Medulla oblongata (tissue), 1 donor: ENCODE measurements around the gene FNDC3B.

Experiments
- DNase-seq: peaks from one replicate; pipeline ENCODE4 v3.0.0-alpha.2; 2015; ENCODE audit errors: extremely low spot score

Gene FNDC3B

DNA sequence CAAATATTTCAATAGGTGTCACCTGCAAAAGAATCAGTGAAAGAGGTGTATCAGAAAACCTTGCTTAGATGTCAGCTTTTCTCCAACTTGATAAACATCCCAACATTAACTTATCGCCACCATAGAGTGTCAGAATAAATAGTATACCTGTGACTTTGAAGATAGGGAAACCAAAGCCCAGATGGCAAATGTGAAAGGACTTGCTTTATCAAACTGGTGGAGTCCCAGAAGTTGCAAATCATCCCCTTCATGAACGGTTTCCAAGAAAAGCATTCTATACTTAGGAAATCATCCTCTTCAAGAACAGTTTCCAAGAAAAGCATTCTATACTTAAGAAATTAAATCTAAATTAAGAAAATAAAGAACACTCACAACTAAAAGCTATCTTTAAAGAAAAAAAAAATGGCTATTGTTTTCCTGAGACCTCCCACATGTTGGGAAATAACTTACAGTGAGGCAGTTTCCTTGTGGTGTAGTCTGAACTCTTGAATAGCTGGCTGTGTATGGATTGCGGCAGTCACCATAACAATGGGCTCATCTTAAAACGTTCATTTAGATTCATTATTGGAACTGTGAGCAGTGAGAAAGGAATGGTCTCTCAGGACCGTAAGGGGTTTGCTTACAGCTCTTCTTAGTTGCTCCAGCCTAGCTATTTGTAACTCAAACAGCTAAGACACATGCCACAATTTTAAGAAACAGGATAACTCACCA, 352.4 kb downstream of the FNDC3B start:
- no peak for DNase-seq

DNA sequence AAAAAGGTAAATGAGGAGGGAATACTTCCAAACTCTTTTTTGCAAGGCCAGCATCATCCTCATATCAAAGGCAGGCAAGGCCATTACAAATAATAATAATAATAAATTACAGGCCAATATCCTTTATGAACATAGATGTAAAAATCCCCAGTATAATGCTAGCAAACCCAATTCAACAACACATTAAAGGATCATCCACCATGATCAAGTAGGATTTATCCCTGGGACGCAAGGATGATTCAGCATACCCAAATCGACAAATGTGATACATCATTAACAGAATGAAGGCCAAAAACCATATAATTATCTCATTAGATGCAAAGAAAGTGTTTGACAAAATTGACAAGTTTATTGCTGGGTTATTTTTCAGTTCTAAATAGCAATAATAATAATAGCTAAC, 355.3 kb downstream of the FNDC3B start:
- DNase-seq: no peak

DNA sequence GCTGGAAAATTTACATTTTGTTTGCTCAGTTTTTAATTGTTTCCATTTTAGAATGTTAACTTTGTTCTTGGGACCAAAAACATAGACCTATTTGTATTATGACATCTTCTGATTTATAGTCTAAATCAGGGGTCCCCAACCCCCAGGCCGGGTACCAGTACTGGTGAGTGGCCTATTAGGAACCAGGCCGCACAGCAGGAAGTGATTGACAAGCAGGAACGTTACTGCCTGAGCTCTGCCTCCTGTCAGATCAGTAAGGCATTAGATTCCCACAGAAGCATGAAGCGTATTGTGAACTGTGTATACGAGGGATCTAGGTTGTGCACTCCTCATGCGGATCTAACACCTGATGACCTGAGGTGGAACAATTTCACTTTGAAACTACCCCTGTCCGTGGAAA, 357.0 kb downstream of the FNDC3B start:
- DNase-seq: no peak

DNA sequence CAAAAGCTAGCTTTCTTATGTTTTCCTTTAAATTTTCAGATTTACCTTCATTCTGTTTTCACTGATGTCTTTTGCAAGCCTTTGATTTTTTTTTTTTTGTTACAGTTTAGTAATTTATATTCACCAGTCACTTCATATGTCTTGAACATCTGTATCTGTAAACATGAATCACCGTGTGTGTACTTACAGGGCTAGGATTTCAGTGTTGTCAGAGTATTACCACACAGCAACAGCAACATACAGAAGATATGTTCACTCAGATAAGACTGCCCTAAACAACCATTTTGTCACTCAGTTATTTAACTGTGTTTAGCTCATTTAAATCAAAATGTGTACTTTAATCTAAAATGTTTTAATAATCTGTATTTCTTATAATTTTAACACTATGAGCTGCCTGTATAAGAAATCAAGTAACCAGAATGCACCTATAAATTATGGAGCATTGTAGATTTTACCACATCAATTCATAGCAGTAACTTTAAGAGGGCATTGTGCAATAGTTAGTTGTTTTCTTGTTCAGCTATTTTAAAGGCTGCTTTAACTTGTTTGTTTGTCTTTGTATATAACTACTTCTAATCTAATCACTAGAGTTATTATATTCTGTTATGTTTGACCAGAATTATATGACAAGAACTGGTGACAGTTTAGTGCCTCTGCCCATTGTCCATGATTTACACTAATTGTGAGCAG, 358.5 kb downstream of the FNDC3B start:
- no peak for DNase-seq

DNA sequence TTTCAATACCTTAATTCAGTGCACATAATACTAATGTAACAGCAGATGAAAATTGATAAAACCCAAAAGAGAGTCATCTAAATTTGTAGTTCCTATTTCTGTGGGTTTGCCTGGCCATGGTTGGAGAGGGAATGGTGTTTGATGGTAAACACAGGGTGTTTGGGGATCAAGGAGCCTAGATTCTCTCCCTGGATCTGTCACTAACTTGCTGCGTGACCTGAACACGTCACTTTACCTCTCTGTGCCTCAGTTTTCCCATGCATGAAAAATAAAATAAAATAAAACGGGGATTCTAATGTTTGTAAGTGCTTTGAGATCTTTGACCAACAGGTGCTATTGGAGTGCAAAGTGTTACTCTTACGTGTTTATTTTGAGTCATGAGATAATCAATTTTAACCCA, 359.1 kb downstream of the FNDC3B start:
- no peak for DNase-seq

DNA sequence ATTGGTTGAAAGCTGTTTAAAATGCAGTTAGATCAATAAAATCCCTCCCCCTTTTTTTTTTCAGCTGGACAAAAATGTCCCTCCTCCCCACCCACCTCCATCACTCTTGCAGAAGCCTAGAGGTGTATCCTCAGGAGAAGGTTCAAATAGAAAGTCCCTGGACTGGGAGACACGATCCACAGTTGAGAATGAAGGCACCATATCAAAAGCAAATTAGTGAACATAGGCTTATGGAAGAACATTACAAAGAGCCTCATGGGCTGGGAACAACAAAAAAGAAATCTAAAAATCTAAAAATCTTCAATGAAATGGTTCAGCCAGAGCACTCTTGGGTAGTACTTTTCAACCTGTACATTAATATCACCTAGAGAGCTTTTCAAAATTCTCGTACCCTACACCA, 362.7 kb downstream of the FNDC3B start:
- no peak for DNase-seq

DNA sequence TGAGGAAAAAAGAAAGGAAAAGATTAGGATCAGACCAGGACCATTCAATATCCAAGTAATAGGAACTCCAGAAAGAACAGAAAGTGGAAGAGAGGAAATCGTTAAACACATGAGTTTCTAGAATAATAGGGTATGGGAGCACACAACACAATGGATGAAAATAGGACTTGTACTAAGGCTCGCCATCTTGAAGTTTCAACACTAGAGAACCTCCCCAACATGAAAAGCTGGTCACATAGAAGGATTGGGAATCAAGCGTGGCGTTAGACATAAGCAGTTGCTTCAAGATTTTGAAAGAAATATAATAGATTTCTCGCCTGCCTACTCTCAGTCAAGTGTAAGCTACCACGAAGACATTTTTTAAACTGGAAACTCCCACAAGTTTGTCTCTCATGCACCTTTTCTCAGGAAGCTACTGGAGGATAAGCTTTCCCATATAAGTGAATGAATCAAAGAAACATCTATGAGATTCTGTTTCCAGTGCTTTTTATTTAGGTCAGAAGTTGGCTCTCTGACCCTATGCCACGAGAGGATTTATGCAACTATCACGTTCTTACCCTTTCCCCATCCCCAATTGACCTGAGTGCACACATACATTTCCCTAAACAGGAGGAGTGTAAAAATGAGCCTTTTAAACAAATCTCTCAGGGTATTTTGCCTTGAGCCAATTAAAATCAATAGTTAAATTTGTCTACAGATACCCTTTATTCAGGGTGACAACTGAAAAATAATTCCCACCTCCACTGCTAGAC, 363.7 kb downstream of the FNDC3B start:
- no peak for DNase-seq

DNA sequence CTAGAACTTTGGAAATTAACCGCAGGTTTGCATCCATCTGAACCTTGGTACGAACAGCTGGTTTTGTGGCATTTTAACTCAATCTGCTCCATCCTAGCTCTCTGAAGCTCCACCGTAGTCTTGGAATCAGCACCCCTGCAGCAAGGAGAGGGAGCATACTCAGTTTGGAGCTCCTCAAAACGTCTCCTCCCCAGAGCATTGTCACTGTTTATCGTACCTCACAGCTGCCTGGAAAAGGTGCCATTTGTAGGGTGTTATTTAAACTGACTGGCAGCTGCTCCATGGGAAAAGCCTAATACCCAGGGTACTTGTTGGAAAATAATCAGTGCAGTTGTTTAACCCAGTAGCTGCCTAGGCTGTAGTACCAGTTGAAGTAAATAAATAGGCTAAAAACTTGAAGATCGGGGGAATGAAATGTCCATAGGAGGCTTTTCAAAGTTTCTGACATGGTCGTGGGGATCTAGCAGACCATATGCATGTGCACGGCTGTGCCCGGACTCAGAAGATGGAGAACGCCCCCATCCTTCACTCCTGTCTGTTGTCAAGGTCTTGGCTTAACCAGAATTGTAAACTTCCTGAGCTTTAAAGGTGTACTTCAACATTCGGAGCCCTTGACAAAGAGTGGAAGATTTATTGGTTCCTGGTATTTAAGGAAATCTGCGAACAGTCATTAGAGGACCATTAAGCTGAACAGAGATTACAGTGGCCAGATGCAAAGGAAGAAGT, 365.0 kb downstream of the FNDC3B start:
- no peak for DNase-seq

DNA sequence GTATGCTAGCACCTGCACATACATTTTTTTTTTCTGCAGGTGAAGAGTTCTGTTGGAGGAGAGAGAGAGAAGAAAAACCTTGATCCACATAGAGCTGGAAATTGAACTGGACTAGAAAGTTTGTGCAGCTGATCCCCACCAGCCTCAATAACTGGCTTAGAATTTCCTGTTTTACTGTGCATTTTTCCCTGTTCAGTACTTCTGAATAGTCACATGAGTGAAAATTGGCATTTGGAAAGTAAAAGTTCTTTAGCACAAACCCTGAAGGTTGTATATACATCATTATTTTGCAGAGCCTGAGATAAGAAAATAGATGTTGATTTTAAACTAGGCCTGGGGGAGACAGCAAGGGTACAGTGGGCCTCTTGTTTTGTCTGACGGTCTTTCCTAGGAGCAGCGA, 366.5 kb downstream of the FNDC3B start:
- DNase-seq: no peak

DNA sequence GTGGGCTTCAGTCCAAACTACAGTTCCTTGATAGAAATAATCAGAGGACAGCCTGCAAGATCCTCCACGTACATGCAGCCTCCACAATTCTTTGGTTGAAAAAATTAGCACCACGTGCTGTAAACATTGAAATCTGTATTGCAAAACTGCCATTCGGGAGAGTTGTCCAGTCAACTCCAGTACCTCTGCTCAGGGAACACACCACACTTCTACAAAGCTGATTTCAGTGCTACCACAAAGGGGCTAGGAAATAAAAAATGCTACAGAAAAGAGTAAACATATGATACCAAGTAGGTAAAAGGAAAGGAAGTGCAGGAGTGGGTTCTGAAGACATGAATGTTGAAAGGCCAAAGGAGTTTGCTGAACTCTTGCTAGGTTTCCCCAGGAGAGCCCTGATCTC, 368.5 kb downstream of the FNDC3B start:
- DNase-seq: no peak

DNA sequence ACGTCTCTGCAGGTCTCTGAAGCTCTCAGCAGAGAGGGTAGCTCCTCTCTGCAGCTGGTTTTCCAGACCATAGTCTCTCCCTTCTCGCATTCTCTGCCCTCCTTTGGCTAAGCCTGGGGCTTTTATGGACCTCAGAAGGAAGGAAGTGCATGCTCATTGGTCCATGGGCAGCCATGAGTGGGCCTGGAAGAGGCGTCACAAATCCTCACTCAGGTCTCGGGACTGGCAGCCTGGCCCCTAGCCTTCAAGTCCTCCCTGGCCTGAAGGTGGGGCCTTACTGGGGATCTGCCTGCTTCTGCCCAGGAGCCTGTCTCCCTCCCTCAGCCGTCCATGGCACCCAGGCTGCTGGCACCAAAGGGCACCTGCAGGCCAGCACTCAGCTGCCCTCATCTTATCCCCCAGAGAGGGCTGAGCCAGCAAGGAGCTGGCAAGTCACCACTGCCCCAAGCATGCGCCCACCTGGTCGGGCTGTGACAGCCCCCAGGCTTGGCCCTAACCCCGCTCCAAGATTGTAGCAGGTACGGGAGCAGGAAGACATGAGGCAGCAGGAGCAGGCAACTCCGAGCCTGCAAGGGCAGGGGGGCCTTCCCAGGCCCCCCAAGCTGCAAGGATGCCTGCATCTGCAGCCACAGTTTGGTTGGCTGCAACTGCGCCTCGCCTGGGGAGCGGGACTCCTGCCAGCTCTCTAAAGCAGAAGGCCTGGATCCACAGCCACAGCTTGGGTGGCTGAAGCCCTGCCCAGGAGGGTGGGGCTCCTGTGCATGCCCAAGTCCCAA, 371.5 kb downstream of the FNDC3B start:
- DNase-seq: no peak

DNA sequence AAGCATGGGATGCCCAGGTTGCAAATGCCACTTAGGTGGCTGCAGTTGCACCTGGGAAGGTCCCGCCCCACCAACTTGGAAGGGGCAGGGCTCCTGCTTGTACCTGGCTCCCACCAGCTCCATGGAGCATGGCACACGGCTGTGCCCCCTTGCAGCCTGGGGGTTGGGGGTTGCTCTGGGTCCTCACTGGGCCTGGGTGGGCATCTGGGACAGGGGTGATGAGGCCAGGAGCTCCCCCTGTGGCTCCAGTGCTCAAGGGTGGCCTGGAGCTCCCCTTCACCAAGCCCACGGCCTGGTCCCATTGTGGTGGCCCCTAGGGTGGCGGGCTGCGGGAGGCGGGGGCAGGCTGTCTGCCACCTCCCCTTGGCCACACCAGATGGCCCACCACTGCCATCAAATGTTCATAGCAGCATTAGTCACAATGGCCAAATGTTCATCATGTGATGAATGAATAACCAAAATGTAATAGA, 372.1 kb downstream of the FNDC3B start:
- no peak for DNase-seq

DNA sequence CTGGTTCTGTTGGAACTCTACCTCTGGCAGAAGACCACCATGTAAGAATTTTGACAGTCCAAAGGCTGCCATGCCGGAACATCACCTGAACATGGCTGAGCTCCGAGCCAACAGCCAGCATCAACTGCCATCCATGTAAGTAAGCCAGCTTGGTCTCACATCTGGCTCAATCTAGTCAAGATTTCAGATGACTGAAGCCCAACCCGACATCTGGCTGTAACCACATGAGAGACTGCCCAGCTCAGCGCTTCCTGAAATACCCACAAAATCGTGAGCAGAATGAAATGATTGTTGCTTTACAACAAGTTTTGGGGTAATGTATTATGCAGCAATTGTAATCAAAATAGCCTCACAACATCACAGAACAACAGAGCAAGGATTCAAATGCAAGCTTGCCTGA, 375.9 kb downstream of the FNDC3B start:
- DNase-seq: no peak

DNA sequence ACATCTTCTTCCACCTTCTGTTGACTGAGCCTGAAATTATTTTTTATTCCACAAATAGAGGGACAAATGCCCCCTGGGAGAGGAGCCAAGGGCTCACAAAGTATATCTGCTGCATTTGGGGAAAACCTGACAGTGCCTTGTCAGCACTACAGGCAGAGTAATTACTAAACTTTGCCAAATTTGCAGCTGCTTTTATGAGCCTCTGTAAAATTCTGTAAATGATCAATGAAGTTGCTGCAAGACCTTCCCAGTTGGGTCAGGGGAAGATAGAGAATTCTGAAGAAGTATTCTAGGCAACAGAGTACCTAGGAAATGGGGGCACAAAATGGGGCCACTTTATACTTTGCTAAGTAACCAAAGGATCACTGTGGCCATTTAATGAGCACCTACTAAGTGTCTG, 398.3 kb downstream of the FNDC3B start:
- DNase-seq: no peak

DNA sequence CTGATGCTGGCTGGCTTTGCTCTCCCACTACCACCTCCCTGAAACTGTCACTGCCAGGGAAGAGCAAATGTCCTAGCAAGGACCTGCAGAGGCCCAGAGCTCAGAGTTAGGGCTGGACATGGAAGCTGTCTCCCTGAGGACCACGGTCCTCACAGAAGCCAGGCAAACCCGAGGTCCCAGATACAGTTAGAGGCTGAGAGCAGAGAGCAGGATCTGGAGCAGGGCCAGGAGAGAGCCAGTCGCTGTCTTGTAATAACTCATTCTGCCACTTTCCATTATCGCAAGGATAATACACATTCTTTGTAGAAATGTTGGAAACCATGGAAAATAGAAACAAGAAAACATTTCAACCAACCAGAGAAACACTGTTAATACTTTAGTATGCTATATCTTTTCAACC, 398.8 kb downstream of the FNDC3B start:
- no peak for DNase-seq

DNA sequence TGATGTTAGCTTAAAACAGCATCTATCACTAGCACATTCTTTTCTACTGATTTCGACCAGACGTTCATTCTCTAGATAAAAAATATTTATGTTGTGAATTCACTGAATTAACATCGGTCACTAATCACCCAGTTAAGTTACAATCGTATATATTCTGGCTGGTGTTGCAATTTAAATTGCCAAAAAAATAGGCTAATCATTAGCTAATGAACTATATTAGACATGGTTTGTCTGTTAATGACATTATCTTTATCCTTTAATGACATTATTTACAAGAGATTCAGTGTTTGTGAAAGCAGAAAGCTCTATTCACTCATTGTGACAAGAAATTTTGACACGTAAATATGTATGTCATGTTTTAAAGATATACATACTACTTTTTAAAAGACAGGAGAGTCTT, 402.2 kb downstream of the FNDC3B start:
- DNase-seq: no peak

DNA sequence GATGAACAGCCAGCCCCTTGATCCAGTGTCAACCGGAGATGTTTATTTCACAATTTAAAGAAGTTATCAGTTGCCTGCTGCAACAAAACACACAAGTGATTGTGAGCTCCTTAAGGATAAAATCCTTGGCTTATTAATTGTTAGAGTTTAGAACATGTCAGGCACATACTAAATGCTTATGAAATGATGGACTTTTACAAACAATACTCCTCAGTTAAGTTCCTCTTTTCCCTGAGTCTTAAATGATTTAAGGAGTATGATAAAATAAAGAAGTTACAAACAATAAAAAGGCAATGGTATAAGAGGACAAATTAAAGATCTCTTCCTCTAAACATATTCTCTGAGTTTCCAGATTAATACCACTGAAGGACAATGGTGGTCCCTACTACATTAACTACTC, 403.2 kb downstream of the FNDC3B start:
- DNase-seq: no peak

DNA sequence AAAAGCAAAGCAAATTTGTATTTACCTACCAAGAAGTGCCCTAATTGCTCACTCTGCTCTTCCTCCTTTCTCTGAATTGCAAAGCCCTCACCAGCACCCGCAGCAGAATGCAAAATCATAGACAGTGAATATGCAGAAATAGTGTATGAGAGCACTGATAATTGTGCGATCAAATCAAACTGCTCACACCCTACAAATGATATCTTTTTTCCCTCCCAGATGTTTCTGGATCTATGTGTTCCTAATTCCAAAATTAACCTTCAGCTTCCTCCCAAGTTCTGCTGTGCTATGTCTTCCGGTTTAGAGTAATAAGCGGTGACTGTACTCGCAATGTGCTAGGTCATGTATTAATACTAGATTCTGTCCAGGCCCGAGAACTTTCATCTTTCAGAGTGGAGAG, 405.4 kb downstream of the FNDC3B start:
- no peak for DNase-seq

DNA sequence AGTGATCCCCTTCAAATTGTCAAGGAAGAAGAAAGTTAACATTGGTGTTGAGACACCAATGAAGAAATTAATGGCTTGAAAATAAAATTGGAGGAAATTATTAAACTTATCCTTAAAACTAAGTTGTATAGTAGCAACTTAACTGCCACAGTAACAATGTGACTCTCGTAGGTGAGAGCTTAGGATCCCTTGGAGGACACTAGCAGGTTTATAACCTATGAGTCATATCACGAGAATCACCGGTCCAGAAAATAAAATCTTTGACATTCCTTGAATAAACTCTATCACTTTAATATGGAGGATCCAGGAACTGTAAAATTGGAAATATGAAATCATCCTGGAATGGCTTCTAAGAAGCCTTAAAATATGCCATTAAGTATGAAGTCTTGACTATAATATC, 406.8 kb downstream of the FNDC3B start:
- no peak for DNase-seq

DNA sequence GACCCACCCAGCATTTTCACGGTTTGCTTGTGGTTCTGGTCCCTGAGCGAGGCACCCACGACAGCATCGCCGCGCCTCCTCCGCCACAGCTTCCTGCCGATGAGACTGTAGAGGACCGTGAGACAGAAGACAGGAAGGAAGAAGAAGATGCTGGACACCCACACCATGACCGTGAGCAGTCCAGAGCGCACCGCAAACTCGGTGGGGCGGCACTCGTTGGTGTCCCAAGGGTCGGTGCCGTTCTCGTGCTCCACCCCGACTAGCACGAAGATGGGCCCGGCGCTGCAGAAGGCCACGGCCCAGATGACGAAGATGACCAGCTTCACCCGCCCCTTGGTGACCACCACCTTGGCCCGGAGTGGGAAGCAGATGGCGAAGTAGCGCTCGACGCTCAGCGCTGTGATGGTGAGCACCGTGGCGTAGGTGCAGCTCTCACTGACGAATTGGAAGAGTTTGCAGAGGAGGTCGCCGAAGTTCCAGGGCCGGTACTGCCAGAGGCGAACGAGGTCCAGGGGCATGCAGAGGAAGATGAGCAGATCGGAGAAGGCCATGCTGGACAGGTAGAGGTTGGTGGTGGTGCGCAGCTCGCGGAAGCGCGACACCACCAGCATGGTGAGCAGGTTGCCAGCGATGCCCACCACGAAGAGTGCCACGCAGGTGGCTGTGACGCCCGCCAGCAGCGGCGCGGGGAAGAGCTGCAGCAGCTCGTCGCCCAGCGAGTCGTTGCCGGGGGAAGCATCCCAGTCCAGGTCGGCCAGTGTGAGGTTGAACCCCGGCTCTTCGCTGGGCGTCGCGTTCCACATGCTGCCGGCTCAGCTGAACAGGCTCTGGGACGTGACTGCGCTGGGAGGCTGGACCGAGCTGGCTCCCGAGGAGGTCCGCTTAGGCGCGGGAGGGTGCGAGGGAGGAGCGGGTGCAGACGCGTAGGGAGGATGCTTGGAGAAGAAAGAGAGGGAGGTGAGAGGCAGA, 408.5 kb downstream of the FNDC3B start, which contains the start of gene GHSR:
GHSR (minus strand) TSS at position 846 of the 969 bp plus-strand sequence; CDS start at position 803, 43 bp downstream.
- DNase-seq: no peak
